ENCODE measurements around the gene RGS7. TPM values are rescaled to one million over a fixed set of nuclear protein-coding genes. Genes with fewer than 3 reads are reported as not detected.

Gene RGS7
- not detected for total RNA-seq
- long read RNA-seq: 0 reads

DNA sequence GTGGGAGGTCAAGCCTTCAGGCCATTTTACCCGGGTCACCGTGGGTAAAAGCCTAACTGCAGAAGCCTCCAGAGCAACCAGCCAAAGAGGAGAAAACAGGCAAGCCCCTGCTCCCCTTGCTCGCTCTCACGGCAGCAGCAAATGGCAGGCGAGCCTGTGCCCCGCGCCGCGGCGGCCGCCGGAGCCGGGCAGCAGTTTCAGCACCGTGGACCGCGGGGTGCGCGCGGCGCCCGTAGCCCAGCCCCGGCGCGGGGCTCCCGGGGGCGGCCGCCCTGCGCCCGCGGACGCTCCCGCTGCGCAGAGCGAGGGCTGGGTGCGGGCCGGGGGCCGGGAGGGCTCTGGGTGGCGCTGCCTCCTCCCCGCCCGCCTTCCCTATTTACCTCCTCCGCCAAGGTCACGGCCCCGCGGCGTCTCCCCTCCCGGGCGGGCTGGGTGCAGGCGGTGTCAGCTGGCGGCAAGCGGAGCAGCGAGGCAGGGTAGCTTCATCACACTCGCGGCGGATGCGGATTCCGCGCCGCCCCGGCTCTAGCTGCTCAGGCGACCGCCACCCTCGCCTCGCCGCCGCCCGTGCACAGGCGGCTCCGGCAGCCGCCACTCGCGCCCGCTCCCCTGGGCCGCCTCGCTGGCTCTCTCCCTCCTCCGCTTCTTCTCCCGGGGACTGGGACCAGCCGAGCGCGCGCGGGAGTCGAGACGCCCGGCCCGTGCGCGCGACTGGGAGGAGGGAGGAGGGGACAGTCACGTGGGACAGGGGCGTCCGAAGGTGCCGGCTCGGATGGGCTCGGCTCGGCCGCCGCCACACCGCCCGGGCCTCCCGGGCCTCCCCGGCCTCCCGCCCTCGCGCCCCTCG lies at the start of gene RGS7:
RGS7 (minus strand) TSS at position 687 of the 847 bp plus-strand sequence.
- no peak for TF ChIP-seq CTCF (IDR thresholded peaks at IDR 0.05)
- Histone ChIP-seq H3K4me3 (peak within 1 kb of the TSS; percentile 42), H3K4me1 (no peaks in the 10 kb centered on the region), H3K36me3 (no peaks in the 10 kb centered on the region), H3K27me3 (peaks cover 13% of the 10 kb centered on the region), H3K9me3 (no peaks in the 10 kb centered on the region), H3K27ac (no peak within 1 kb of the TSS)
- DNase-seq: peak; percentile 76
- peak; percentile 88 for ATAC-seq
- intact Hi-C loops (cut with DNase I): no loop called here

GRCh38 chr1:241406421-241406820 lies 49.4 kb upstream of the RGS7 start:
- no peak for ATAC-seq
- no peak for DNase-seq
- H3K4me1 ChIP-seq: no peaks in the 10 kb centered on the region
- H3K27me3 ChIP-seq: peaks cover 4% of the 10 kb centered on the region
- H3K27ac ChIP-seq: no peak overlapping the region
- no peak for TF ChIP-seq CTCF (IDR thresholded peaks at IDR 0.05)
- intact Hi-C loops (cut with DNase I): no loop called here
- no peak overlapping the region for H3K4me3 ChIP-seq
- no peaks in the 10 kb centered on the region for H3K9me3 ChIP-seq
- H3K36me3 ChIP-seq: no peaks in the 10 kb centered on the region

DNA sequence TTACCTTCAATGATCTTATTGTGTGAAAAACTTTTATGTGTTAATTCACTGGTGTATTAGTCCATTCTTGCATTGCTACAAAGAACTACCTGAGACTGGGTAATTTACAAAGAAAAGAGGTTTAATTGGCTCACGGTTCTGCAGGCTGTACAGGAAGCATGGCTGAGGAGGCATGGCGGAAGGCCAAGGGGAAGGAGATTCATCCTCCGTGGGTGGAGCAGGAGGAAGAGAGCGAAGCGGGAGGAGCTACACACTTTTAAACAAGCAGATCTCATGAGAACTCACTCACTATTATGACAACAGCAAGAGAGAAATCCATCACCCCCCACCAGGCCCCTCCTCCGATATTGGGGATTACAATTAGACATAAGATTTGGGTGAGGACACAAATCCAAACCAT lies 44.2 kb upstream of the RGS7 start:
- H3K27me3 ChIP-seq: no peaks in the 10 kb centered on the region
- no peak for DNase-seq
- no peak for ATAC-seq
- H3K4me1 ChIP-seq: no peaks in the 10 kb centered on the region
- intact Hi-C loops (cut with DNase I): no loop called here
- no peak for TF ChIP-seq CTCF (IDR thresholded peaks at IDR 0.05)
- H3K9me3 ChIP-seq: no peaks in the 10 kb centered on the region
- H3K27ac ChIP-seq: no peak overlapping the region
- no peak overlapping the region for H3K4me3 ChIP-seq
- H3K36me3 ChIP-seq: no peaks in the 10 kb centered on the region

DNA sequence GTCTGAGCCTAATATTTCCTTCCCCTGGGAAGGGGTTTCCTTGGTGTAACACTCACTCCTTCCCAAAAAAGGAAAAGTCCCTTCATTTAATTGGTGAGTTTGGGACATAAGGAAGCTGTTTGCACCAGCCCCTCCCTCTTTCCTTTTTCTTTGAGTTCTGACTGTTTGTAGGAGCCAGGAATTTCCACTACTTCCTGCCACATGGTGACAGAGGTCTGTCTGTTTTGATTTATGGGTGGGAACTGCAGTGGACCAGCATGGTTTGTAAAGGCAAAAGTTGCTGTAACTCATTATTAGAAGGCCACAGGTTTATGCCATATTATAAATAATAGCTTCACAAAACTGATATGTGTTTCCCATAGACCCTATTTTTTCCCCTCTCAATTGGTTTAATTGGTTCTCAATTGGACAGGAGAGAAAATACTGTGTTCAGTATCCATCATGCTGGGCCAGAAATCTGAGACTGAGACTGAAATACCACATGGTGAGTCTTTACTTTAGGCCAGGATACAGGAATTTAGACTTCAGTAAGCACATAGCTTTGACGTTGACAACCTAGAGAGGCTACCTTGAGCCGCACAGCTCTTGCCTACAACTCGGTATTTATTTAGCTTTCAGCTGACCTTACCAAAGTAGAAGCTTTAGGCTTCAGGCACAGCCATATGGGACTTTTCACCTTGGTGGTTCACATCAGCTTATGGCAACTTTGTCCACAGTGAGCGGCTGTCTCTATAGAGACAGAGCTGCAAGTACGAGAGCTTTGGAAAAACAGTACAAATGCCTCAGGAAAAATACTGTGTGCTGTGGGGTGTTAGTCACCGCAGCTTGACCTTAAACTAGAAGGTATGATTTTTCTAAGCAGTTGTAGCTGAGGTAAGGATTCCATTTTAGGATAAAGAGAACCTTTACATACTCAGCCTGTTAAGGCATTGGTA lies 40.0 kb upstream of the RGS7 start:
- intact Hi-C loops (cut with DNase I): no loop called here
- no peaks in the 10 kb centered on the region for H3K9me3 ChIP-seq
- no peak overlapping the region for H3K4me3 ChIP-seq

More for the DNA sequence above, 40.0 kb upstream of the RGS7 start:
- H3K27ac ChIP-seq: no peak overlapping the region
- TF ChIP-seq CTCF (IDR thresholded peaks at IDR 0.05): no peak
- no peaks in the 10 kb centered on the region for H3K27me3 ChIP-seq
- ATAC-seq (no peak), DNase-seq (no peak)
- no peaks in the 10 kb centered on the region for H3K36me3 ChIP-seq
- no peaks in the 10 kb centered on the region for H3K4me1 ChIP-seq

All from upper lobe of right lung (tissue), 1 donor.